GM12878 (cell line): ENCODE results near the gene SERTAD2. TPM values are rescaled to one million over a fixed set of nuclear protein-coding genes. Genes with fewer than 3 reads are reported as not detected.

Experiments used
- ATAC-seq: fragments of 200-7000 bp; cut with Tn5 transposase; 3 replicates; pipeline ENCODE4 v1.9.1; 2020; ENCODE audit warnings: mild to moderate bottlenecking, moderate library complexity
- BruUV-seq: library from RNA; stranded (reverse); fragments of 400-500 nt; replicated peaks from 2 replicates; lab custom pipeline; 2021; lab: Mats Ljungman, UMichigan
- CTCF ChIA-PET: fragments of 300-600 bp; sonication (Branson Sonifier 250); formaldehyde crosslinking; extraction: SDS; loops from one replicate; lab custom pipeline; 2021; ENCODE audit warnings: inconsistent platforms; lab: Yijun Ruan, JAX
- POLR2A ChIA-PET: fragments of 350-600 bp; formaldehyde crosslinking; extraction: SDS; loops from one replicate; lab custom pipeline; 2021; ENCODE audit warnings: inconsistent platforms; lab: Charles Lee
- RAD21 ChIA-PET: fragments of 300-600 bp; sonication (Branson Sonifier 250); formaldehyde crosslinking; loops from one replicate; lab custom pipeline; 2023; ENCODE audit warnings: antibody characterized with exemption; ENCODE audit not compliant: unreplicated experiment; lab: Charles Lee
- SMC1A ChIA-PET: fragments of 300-600 bp; sonication (Branson Sonifier 250); formaldehyde crosslinking; loops from one replicate; lab custom pipeline; 2023; ENCODE audit not compliant: unreplicated experiment, uncharacterized antibody; lab: Charles Lee
- DNase-seq: peaks from one replicate; pipeline ENCODE4 v3.0.0-alpha.2; 2011; ENCODE audit warnings: low read depth, low spot score
- FAIRE-seq: peaks from 3 replicates; lab custom pipeline; 2011; peaks lifted over from hg19 to GRCh38; lab: Jason Lieb, UNC
- H2AFZ ChIP-seq: 2 replicates; pipeline ENCODE4 v1.6.0; 2011; ENCODE audit warnings: low read depth, low read length, control low read depth; ENCODE audit not compliant: control insufficient read depth
- H3K27ac ChIP-seq: 2 replicates; pipeline ENCODE4 v1.5.1; 2011; ENCODE audit warnings: control low read depth; ENCODE audit not compliant: control insufficient read depth, insufficient read depth
- H3K27me3 ChIP-seq, 2 experiments: replicated peaks in 1 of 2; 2 replicates each; pipeline versions ENCODE4 v1.6.0 to v1.6.1; 2011; ENCODE audit warnings: low read length in 1 of 2; ENCODE audit not compliant: control insufficient read depth in 2 of 2, insufficient read depth in 2 of 2
- H3K36me3 ChIP-seq, 2 experiments: 2 replicates each; pipeline ENCODE4 v1.5.1; 2011; ENCODE audit warnings: low read length in 1 of 2; ENCODE audit not compliant: control insufficient read depth in 2 of 2, insufficient read depth in 2 of 2
- H3K4me1 ChIP-seq: 2 replicates; pipeline ENCODE4 v1.6.1; 2011; ENCODE audit warnings: mild to moderate bottlenecking, low read length, moderate library complexity, mixed read lengths; ENCODE audit not compliant: control insufficient read depth, insufficient read depth
- H3K4me2 ChIP-seq: 2 replicates; pipeline ENCODE4 v1.6.0; 2011; ENCODE audit warnings: control low read depth; ENCODE audit not compliant: control insufficient read depth, insufficient read depth
- H3K4me3 ChIP-seq: fragments of 200-600 bp; sonication (generic); 2 replicates; pipeline ENCODE4 v1.5.1; 2016
- H3K79me2 ChIP-seq: 2 replicates; pipeline ENCODE4 v1.6.0; 2011; ENCODE audit warnings: low read length; ENCODE audit not compliant: control insufficient read depth, insufficient read depth
- H3K9ac ChIP-seq: 2 replicates; pipeline ENCODE4 v1.8.0; 2011; ENCODE audit warnings: low read length, control low read depth, mixed read lengths; ENCODE audit not compliant: control insufficient read depth, insufficient read depth
- H3K9me3 ChIP-seq: replicated peaks from 3 replicates; pipeline ENCODE4 v1.5.1; 2011; ENCODE audit warnings: mild to moderate bottlenecking, low read length; ENCODE audit not compliant: control insufficient read depth, insufficient read depth
- H4K20me1 ChIP-seq: 2 replicates; pipeline ENCODE4 v1.6.0; 2011; ENCODE audit not compliant: control insufficient read depth, insufficient read depth
- ATF7 ChIP-seq: fragments of 450-650 bp; IDR thresholded peaks from 2 replicates; pipeline ENCODE4 v1.6.1; 2016; ENCODE audit warnings: low read depth, mild to moderate bottlenecking
- CHD1 ChIP-seq: IDR thresholded peaks from 2 replicates; pipeline ENCODE4 v1.6.1; 2012; ENCODE audit warnings: low read depth, low read length, improper control_type of control experiment
- E4F1 ChIP-seq: fragments of 450-650 bp; IDR thresholded peaks from 2 replicates; pipeline ENCODE4 v1.6.1; 2018; ENCODE audit warnings: borderline replicate concordance, mild to moderate bottlenecking; ENCODE audit not compliant: partially characterized antibody
- JUNB ChIP-seq: IDR thresholded peaks from 2 replicates; pipeline ENCODE4 v1.6.1; 2016; ENCODE audit warnings: antibody characterized with exemption, mild to moderate bottlenecking
- WRNIP1 ChIP-seq: IDR thresholded peaks from 2 replicates; pipeline ENCODE4 v1.6.1; 2011; ENCODE audit warnings: low read depth, low read length, improper control_type of control experiment, borderline replicate concordance
- WGBS: methylation state at CpG from one replicate; pipeline ENCODE4 v1.1.6; 2016; ENCODE audit warnings: low lambda C conversion rate; ENCODE audit not compliant: insufficient replicate concordance, insufficient coverage; ENCODE audit errors: missing lambda C conversion rate; 5-methylcytosine and 5-hydroxymethylcytosine counted together
- in situ Hi-C: fragments of 300-500 bp; cut with MboI; formaldehyde crosslinking; loops from 9 replicates; pipeline ENCODE4 v1.14.3; 2018; ENCODE audit warnings: mixed read lengths
- intact Hi-C: fragments of 100-400 bp; cut with micrococcal nuclease; formaldehyde crosslinking; loops from one replicate; pipeline ENCODE4 v1.14.2; 2022; ENCODE audit not compliant: unreplicated experiment
- polyA plus RNA-seq, 11 experiments: library from polyadenylated mRNA; depleted of rRNA in 4 of 11; unstranded in 6 of 11; stranded (reverse) in 5 of 11; fragments of >200 nt; fragmentation: Nextera tagmentation in 4 of 11; fragmentation: Illumina TruSeq in 1 of 11; extraction: Ambion mirVana in 4 of 11; extraction: Trizol in 1 of 11; gene quantifications; 1 replicate in 1 of 11; 2 replicates in 10 of 11; pipeline versions ENCODE4 v1.2.1 to v1.2.3, GENCODE V29; 2011 to 2016; ENCODE audit warnings: inconsistent platforms in 2 of 11, missing spikeins in 2 of 11, low read depth in 1 of 11
- total RNA-seq, 4 experiments: library from RNA; depleted of rRNA in 3 of 4; stranded (reverse); fragments of >200 nt in 3 of 4; fragmentation: Illumina TruSeq in 1 of 4; extraction: Trizol in 1 of 4; gene quantifications; 2 replicates each; pipeline versions ENCODE4 v1.2.1 to v1.2.3, GENCODE V29; 2013 to 2021

SERTAD2 gene
- total and polyA plus RNA-seq, 10 of the 15 experiments (the other 5 are each of a cell fraction or from before 2014, with no cell fraction given): 7.9 to 28.7 (median 20.1) TPM

GRCh38 chr2:64677530-64677929 is 23.8 kb upstream of the SERTAD2 start (continued):
- TF ChIP-seq WRNIP1 (no peak), CHD1 (no peak), ATF7 (no peak)

- Histone ChIP-seq H3K79me2 (no peaks in the 10 kb centered on the region; the same call in 1 of the 2 replicates), H3K27ac (no peak overlapping the region), H3K4me2 (no peak overlapping the region), H3K36me3 (0 out of 4 replicates have a peak, but pooled peaks cover 1 to 3% of the 10 kb centered on the region in 2 experiments), H3K9me3 (no peaks in the 10 kb centered on the region), H2AFZ (no peak overlapping the region), H4K20me1 (no peaks in the 10 kb centered on the region), H3K9ac (no peak overlapping the region), H3K4me3 (no peak overlapping the region), H3K27me3 (no peaks in the 10 kb centered on the region), H3K4me1 (peaks cover 20% of the 10 kb centered on the region)
- WGBS: 64% methylated on average over 5 of the region's 5 CpGs
- ChIA-PET POLR2A (interaction anchor here (1.1 to 1.8 kb wide), 8 partner anchors 10 to 75 kb away, joined by 3 to 9 read pairs (median 6); no protein-coding TSS in a partner anchor), CTCF (interaction anchor here (0.8 to 6.8 kb wide), 6 partner anchors 9 to 109 kb away, joined by 3 to 60 read pairs (median 4); partner anchors contain the start of gene SERTAD2), SMC1A (interaction anchor here (1.1 to 8.5 kb wide), 10 partner anchors 12 to 143 kb away, joined by 3 to 67 read pairs (median 8); partner anchors contain the start of gene SERTAD2), RAD21 (interaction anchor here (1.1 to 2.3 kb wide), 10 partner anchors 9 to 94 kb away, joined by 3 to 8 read pairs (median 4); no protein-coding TSS in a partner anchor)
- intact Hi-C loops: no loop called here
- FAIRE-seq (no peak), DNase-seq (no peak), ATAC-seq (peak; percentile 38; the same call in 2 of the 3 replicates)
- no peak for TF ChIP-seq E4F1
- 0 out of 2 replicates have a peak, but pooled peaks have one; percentile 8 for TF ChIP-seq JUNB
- in situ Hi-C loops: no loop called here
- BruUV-seq: no TSS peak
These were observed 22.1 kb upstream of the SERTAD2 start for GRCh38 chr2:64675860-64676259.
